ENCODE measurements around the gene NUAK2. TPM values are rescaled to one million over a fixed set of nuclear protein-coding genes. Genes with fewer than 3 reads are reported as not detected.
A peak's percentile ranks its signal among the peaks of the same experiment; 100 is the strongest.

Gene NUAK2
- total RNA-seq, 1 donor from 2014 or later: 13.5 TPM

GRCh38 chr1:205330150-205330549 is 8.6 kb upstream of the NUAK2 start:
- Mint-ChIP-seq H3K4me3 (no peak overlapping the region), H3K36me3 (no peaks in the 10 kb centered on the region), H3K27ac (no peak overlapping the region), H3K4me1 (ENCODE audit: unreplicated experiment) (peaks cover 10% of the 10 kb centered on the region), H3K9me3 (no peaks in the 10 kb centered on the region), H3K27me3 (peaks cover 28% of the 10 kb centered on the region)
- no peak for TF ChIP-seq CTCF (conservative IDR thresholded peaks at IDR 0.05)
- DNase-seq (ENCODE audit: extremely low spot score, unreplicated experiment): no peak

GRCh38 chr1:205329719-205330118 is 8.2 kb upstream of the NUAK2 start:
- Mint-ChIP-seq H3K27me3 (peaks cover 28% of the 10 kb centered on the region), H3K27ac (no peak overlapping the region), H3K9me3 (no peaks in the 10 kb centered on the region), H3K4me1 (ENCODE audit: unreplicated experiment) (peaks cover 14% of the 10 kb centered on the region), H3K36me3 (no peaks in the 10 kb centered on the region), H3K4me3 (no peak overlapping the region)
- TF ChIP-seq CTCF (conservative IDR thresholded peaks at IDR 0.05): no peak
- no peak for DNase-seq (ENCODE audit: extremely low spot score, unreplicated experiment)

GRCh38 chr1:205328476-205328875 is 6.9 kb upstream of the NUAK2 start:
- Mint-ChIP-seq H3K4me3 (no peak overlapping the region), H3K27ac (no peak overlapping the region), H3K36me3 (no peaks in the 10 kb centered on the region), H3K9me3 (no peaks in the 10 kb centered on the region), H3K4me1 (ENCODE audit: unreplicated experiment) (peaks cover 14% of the 10 kb centered on the region), H3K27me3 (peaks cover 23% of the 10 kb centered on the region)
- DNase-seq (ENCODE audit: extremely low spot score, unreplicated experiment): no peak
- no peak for TF ChIP-seq CTCF (conservative IDR thresholded peaks at IDR 0.05)

- Mint-ChIP-seq H3K4me1 (ENCODE audit: unreplicated experiment) (peaks cover 14% of the 10 kb centered on the region), H3K9me3 (no peaks in the 10 kb centered on the region), H3K36me3 (no peaks in the 10 kb centered on the region), H3K27ac (no peak overlapping the region), H3K4me3 (no peak overlapping the region), H3K27me3 (peaks cover 20% of the 10 kb centered on the region)
- no peak for DNase-seq (ENCODE audit: extremely low spot score, unreplicated experiment)
- TF ChIP-seq CTCF (conservative IDR thresholded peaks at IDR 0.05): no peak
Measured at GRCh38 chr1:205326812-205327466, 5.4 kb upstream of the NUAK2 start.

- H3K27me3 Mint-ChIP-seq: peaks cover 22% of the 10 kb centered on the region
- H3K4me3 Mint-ChIP-seq: no peak overlapping the region
- peak overlapping the region; percentile 53 for H3K27ac Mint-ChIP-seq
- H3K9me3 Mint-ChIP-seq: no peaks in the 10 kb centered on the region
- peaks cover 25% of the 10 kb centered on the region for H3K4me1 Mint-ChIP-seq (ENCODE audit: unreplicated experiment)
- peak; percentile 90 for TF ChIP-seq CTCF (conservative IDR thresholded peaks at IDR 0.05)
- no peak for DNase-seq (ENCODE audit: extremely low spot score, unreplicated experiment)
- H3K36me3 Mint-ChIP-seq: no peaks in the 10 kb centered on the region
Measured at GRCh38 chr1:205325334-205325884, 3.9 kb upstream of the NUAK2 start.

All from type B pancreatic cell (in vitro differentiated cells).